Measurements from ENCODE around the gene ARL5B.

DNA sequence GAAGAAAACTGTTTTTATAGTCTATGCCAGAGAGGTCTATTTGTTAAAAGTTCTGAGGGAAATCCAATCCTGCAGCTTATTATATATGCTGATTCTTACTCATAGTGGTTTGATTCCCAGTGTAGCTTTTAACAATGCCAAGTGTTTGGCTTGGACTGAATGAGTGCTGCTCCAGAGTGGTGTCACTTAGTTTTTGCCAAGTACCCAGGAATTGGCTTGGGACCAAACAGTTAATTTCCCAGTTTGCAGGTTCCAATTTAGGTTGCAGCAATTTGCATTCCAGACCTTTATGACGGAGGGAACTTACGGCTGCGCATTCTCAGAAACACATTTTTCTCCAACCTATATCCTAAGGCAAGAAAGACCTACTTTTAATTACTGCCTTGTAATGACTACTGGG is 40.2 kb upstream of the ARL5B start:
- TF ChIP-seq, protein P1, sequence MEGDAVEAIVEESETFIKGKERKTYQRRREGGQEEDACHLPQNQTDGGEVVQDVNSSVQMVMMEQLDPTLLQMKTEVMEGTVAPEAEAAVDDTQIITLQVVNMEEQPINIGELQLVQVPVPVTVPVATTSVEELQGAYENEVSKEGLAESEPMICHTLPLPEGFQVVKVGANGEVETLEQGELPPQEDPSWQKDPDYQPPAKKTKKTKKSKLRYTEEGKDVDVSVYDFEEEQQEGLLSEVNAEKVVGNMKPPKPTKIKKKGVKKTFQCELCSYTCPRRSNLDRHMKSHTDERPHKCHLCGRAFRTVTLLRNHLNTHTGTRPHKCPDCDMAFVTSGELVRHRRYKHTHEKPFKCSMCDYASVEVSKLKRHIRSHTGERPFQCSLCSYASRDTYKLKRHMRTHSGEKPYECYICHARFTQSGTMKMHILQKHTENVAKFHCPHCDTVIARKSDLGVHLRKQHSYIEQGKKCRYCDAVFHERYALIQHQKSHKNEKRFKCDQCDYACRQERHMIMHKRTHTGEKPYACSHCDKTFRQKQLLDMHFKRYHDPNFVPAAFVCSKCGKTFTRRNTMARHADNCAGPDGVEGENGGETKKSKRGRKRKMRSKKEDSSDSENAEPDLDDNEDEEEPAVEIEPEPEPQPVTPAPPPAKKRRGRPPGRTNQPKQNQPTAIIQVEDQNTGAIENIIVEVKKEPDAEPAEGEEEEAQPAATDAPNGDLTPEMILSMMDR (IDR thresholded peaks at IDR 0.05): no peak
- TF ChIP-seq POLR2A (IDR thresholded peaks at IDR 0.05): no peak
- TF ChIP-seq POLR2AphosphoS5 (IDR thresholded peaks at IDR 0.05): no peak
- TF ChIP-seq EP300 (IDR thresholded peaks at IDR 0.05): no peak

All from stomach (tissue), 4 donors.